ENCODE measurements around the gene MATN3. TPM values are rescaled to one million over a fixed set of nuclear protein-coding genes. Genes with fewer than 3 reads are reported as not detected.

MATN3 gene
- total and polyA plus RNA-seq, 2 experiments from 2014 or later = 2.3 to 6.8 TPM

DNA sequence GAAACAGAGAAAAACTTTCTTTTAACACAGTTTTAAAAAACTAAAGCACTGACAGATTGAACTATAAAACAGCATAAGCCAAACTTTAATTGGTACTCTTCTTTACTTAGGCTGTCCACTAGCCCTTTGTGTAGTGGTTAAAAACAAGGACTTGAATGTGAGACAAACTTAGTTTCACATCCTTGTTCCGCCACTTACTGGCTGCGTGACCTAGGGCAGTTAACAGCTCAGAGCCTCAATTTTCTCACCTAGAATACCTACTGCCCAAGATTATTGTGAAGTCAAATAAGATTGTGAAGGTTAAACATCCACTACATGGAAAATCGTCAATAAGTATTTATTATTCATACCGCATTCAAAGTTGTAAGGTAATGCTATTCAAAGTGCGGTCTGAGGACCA, 24.5 kb downstream of the MATN3 start:
- WGBS (ENCODE audit: low lambda C conversion rate, missing lambda C conversion rate) = 94% methylated on average over 5 of the region's 5 CpGs
- TF ChIP-seq EZH2phosphoT487 (IDR thresholded peaks at IDR 0.05; ENCODE audit: low read depth, severe bottlenecking, unreplicated experiment) (no peak), EZH2 (IDR thresholded peaks at IDR 0.05; ENCODE audit: borderline replicate concordance) (no peak)
- no peaks in the 10 kb centered on the region for H4K20me1 ChIP-seq (ENCODE audit: insufficient read depth, poor library complexity, severe bottlenecking)
- H3K9me3 ChIP-seq (ENCODE audit: low read depth) = no peaks in the 10 kb centered on the region
- no peak overlapping the region for H3K4me3 ChIP-seq
- H2AFZ ChIP-seq = no peak overlapping the region
- H3K27me3 ChIP-seq = no peaks in the 10 kb centered on the region
- no peaks in the 10 kb centered on the region for H3K36me3 ChIP-seq (replicated peaks; ENCODE audit: insufficient read depth, low read depth)
- H3K27ac ChIP-seq = no peak overlapping the region
- no peak for DNase-seq (ENCODE audit: low spot score)
- H3K4me2 ChIP-seq = no peak overlapping the region
- H3K79me2 ChIP-seq = peaks cover 10% of the 10 kb centered on the region
- H3K4me1 ChIP-seq (ENCODE audit: insufficient read depth) = no peaks in the 10 kb centered on the region
- no peaks in the 10 kb centered on the region for H3K9me2 ChIP-seq (replicated peaks; ENCODE audit: insufficient read depth)

DNA sequence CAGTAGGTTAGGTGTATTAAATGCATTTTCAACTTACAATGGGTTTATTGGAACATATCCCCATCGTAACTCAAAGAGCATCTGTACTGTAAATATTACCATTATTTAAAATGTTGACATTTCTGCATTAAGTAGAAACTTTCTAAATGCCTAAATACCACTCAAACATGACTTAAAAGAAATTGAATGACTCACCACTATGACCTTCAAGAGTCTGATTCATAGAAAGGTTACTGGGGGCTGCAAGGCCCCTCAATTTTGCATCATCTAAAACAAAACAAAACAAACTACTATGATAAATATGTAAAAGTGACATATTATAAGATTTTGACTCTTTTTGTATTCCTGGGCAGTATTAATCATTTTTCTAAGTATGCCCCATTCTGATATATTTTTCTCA, 30.2 kb downstream of the MATN3 start:
- no peak for DNase-seq (ENCODE audit: low spot score)
- no peaks in the 10 kb centered on the region for H3K79me2 ChIP-seq
- no peak overlapping the region for H2AFZ ChIP-seq
- H3K9me3 ChIP-seq (ENCODE audit: low read depth) = no peaks in the 10 kb centered on the region
- H3K9me2 ChIP-seq (replicated peaks; ENCODE audit: insufficient read depth) = no peaks in the 10 kb centered on the region
- no peaks in the 10 kb centered on the region for H3K4me1 ChIP-seq (ENCODE audit: insufficient read depth)
- no peaks in the 10 kb centered on the region for H4K20me1 ChIP-seq (ENCODE audit: insufficient read depth, poor library complexity, severe bottlenecking)
- H3K4me3 ChIP-seq = no peak overlapping the region
- no peak overlapping the region for H3K4me2 ChIP-seq
- H3K27ac ChIP-seq = no peak overlapping the region
- no peaks in the 10 kb centered on the region for H3K36me3 ChIP-seq (replicated peaks; ENCODE audit: insufficient read depth, low read depth)
- TF ChIP-seq EZH2 (IDR thresholded peaks at IDR 0.05; ENCODE audit: borderline replicate concordance) (no peak), EZH2phosphoT487 (IDR thresholded peaks at IDR 0.05; ENCODE audit: low read depth, severe bottlenecking, unreplicated experiment) (no peak)
- TF ChIP-seq, protein P1, sequence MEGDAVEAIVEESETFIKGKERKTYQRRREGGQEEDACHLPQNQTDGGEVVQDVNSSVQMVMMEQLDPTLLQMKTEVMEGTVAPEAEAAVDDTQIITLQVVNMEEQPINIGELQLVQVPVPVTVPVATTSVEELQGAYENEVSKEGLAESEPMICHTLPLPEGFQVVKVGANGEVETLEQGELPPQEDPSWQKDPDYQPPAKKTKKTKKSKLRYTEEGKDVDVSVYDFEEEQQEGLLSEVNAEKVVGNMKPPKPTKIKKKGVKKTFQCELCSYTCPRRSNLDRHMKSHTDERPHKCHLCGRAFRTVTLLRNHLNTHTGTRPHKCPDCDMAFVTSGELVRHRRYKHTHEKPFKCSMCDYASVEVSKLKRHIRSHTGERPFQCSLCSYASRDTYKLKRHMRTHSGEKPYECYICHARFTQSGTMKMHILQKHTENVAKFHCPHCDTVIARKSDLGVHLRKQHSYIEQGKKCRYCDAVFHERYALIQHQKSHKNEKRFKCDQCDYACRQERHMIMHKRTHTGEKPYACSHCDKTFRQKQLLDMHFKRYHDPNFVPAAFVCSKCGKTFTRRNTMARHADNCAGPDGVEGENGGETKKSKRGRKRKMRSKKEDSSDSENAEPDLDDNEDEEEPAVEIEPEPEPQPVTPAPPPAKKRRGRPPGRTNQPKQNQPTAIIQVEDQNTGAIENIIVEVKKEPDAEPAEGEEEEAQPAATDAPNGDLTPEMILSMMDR (IDR thresholded peaks at IDR 0.05; ENCODE audit: poor library complexity) = no peak
- 79% methylated on average over 1 of the region's 1 CpG for WGBS (ENCODE audit: low lambda C conversion rate, missing lambda C conversion rate)
- no peaks in the 10 kb centered on the region for H3K27me3 ChIP-seq

DNA sequence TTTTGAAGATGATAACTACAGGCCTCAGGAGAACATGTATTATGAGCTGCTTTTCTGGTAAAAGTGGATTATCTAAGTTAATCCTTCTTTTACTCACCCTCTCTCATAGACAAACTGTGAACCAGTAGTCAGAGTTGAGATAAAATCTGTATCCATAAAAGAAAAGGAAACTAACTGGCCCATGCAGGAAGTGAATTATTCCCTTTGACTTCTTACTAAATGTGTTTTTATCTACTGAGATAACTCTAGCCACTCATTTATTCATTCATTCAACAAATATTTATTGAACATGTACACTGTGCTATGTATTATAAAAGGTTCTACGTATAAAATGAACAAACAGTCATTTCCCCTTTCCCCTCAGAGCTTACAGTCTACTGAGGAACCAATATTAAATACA, 32.5 kb downstream of the MATN3 start:
- Histone ChIP-seq H3K27me3 (no peaks in the 10 kb centered on the region), H3K4me2 (no peak overlapping the region), H3K4me1 (ENCODE audit: insufficient read depth) (no peaks in the 10 kb centered on the region), H3K9me3 (ENCODE audit: low read depth) (no peaks in the 10 kb centered on the region), H2AFZ (no peak overlapping the region), H3K27ac (no peak overlapping the region), H3K79me2 (no peaks in the 10 kb centered on the region), H4K20me1 (ENCODE audit: insufficient read depth, poor library complexity, severe bottlenecking) (no peaks in the 10 kb centered on the region), H3K36me3 (replicated peaks; ENCODE audit: insufficient read depth, low read depth) (no peaks in the 10 kb centered on the region), H3K4me3 (no peak overlapping the region), H3K9me2 (replicated peaks; ENCODE audit: insufficient read depth) (no peaks in the 10 kb centered on the region)
- TF ChIP-seq, protein P1 (IDR thresholded peaks at IDR 0.05; ENCODE audit: poor library complexity) = no peak
- TF ChIP-seq EZH2phosphoT487 (IDR thresholded peaks at IDR 0.05; ENCODE audit: low read depth, severe bottlenecking, unreplicated experiment) (no peak), EZH2 (IDR thresholded peaks at IDR 0.05; ENCODE audit: borderline replicate concordance) (no peak)
- WGBS (ENCODE audit: low lambda C conversion rate, missing lambda C conversion rate) = 57% methylated on average over 1 of the region's 1 CpG
- DNase-seq (ENCODE audit: low spot score) = no peak

GRCh38 chr2:19973466-19973865, 39.0 kb downstream of the MATN3 start:
- 93% methylated on average over 8 of the region's 8 CpGs for WGBS (ENCODE audit: low lambda C conversion rate, missing lambda C conversion rate)
- Histone ChIP-seq H4K20me1 (ENCODE audit: insufficient read depth, poor library complexity, severe bottlenecking) (no peaks in the 10 kb centered on the region), H3K9me3 (ENCODE audit: low read depth) (no peaks in the 10 kb centered on the region), H3K4me1 (ENCODE audit: insufficient read depth) (no peaks in the 10 kb centered on the region), H3K9me2 (replicated peaks; ENCODE audit: insufficient read depth) (no peaks in the 10 kb centered on the region), H3K79me2 (no peaks in the 10 kb centered on the region), H3K27me3 (no peaks in the 10 kb centered on the region), H3K4me3 (no peak overlapping the region), H3K4me2 (no peak overlapping the region), H2AFZ (no peak overlapping the region), H3K36me3 (replicated peaks; ENCODE audit: insufficient read depth, low read depth) (no peaks in the 10 kb centered on the region), H3K27ac (no peak overlapping the region)
- TF ChIP-seq, protein P1 (IDR thresholded peaks at IDR 0.05; ENCODE audit: poor library complexity) = no peak
- TF ChIP-seq EZH2phosphoT487 (IDR thresholded peaks at IDR 0.05; ENCODE audit: low read depth, severe bottlenecking, unreplicated experiment) = no peak
- no peak for TF ChIP-seq EZH2 (IDR thresholded peaks at IDR 0.05; ENCODE audit: borderline replicate concordance)
- DNase-seq (ENCODE audit: low spot score) = no peak

Measured in hepatocyte (in vitro differentiated cells).